ENCODE results near the gene SPATA6L.

- no peak for TF ChIP-seq EZH2 (IDR thresholded peaks at IDR 0.05; ENCODE audit: borderline replicate concordance, low read length)
- no peak for TF ChIP-seq CTCF (conservative IDR thresholded peaks at IDR 0.05 in 1 of 2, IDR thresholded peaks at IDR 0.05 in 1 of 2; ENCODE audit: extremely low read depth in 1 of 2, insufficient read depth in 1 of 2, low read depth in 1 of 2, low read length in 2 of 2)
Observed at GRCh38 chr9:4579001-4579400, 87.3 kb downstream of the SPATA6L start.

Measured in mammary epithelial cell (primary cell).